ENCODE measurements around the gene WWC2.

WWC2 gene

DNA sequence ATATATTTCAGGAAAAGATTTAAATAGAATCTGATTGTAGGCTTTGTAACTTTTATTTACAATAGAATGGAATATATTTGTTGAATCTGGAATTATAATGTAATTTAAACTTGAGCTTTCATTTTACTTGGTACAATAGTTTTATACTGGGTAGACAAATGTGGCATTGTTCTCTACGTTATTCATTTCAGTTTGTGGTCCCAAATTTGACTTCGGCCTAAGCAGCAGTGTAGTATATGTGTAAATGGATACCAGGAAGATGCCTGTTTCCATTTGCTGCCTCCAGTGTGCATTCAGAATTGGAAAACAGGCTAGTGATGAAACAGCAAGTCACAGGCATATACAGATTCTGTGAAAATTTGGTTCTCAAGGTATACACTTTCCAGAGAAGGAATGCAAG, 143.2 kb downstream of the WWC2 start:
- H3K9me3 ChIP-seq (ENCODE audit: control insufficient read depth in 5 of 5, low read length in 5 of 5): no peaks in the 10 kb centered on the region
- no peak overlapping the region for H3K27ac ChIP-seq (ENCODE audit: low read depth, low read length)
- H3K27me3 ChIP-seq (ENCODE audit: control insufficient read depth in 5 of 5, insufficient read depth in 4 of 5, low read length in 5 of 5): no peaks in the 10 kb centered on the region
- no peaks in the 10 kb centered on the region for H3K4me1 ChIP-seq (ENCODE audit: control insufficient read depth in 5 of 5, insufficient read depth in 5 of 5, low read length in 5 of 5)
- no peak overlapping the region for H3K9ac ChIP-seq (ENCODE audit: low read length in 5 of 5)
- H3K4me3 ChIP-seq (ENCODE audit: low read depth in 1 of 5, low read length in 5 of 5): no peak overlapping the region
- peaks cover 20 to 41% (median 32%) of the 10 kb centered on the region in 5 donors for H3K36me3 ChIP-seq (ENCODE audit: control insufficient read depth in 5 of 5, insufficient read depth in 5 of 5, low read length in 5 of 5)

DNA sequence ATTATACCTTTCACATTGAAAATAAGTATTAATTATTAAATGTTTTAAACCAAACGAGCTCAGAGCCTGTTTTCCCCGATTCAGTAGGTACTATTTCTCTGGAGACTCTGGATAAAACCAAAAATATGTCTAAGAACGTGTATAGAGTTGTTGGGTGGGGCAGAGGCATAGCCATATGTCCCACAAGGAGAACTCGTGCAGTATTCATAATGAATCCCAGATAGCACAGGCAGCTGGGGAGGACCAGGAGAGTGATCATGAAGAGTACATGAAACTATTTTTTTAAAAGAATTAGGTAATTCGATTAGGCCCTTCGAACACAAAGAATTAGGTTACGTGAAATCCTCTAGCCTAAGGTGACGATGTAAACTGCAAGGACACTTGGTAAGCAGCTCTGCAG, 145.0 kb downstream of the WWC2 start:
- peaks cover 26 to 46% (median 42%) of the 10 kb centered on the region in 5 donors for H3K36me3 ChIP-seq (ENCODE audit: control insufficient read depth in 5 of 5, insufficient read depth in 5 of 5, low read length in 5 of 5)
- H3K4me1 ChIP-seq (ENCODE audit: control insufficient read depth in 5 of 5, insufficient read depth in 5 of 5, low read length in 5 of 5): no peaks in the 10 kb centered on the region
- H3K4me3 ChIP-seq (ENCODE audit: low read depth in 1 of 5, low read length in 5 of 5): no peak overlapping the region
- no peak overlapping the region for H3K27ac ChIP-seq (ENCODE audit: low read depth, low read length)
- no peaks in the 10 kb centered on the region for H3K27me3 ChIP-seq (ENCODE audit: control insufficient read depth in 5 of 5, insufficient read depth in 4 of 5, low read length in 5 of 5)
- no peaks in the 10 kb centered on the region for H3K9me3 ChIP-seq (ENCODE audit: control insufficient read depth in 5 of 5, low read length in 5 of 5)
- no peak overlapping the region for H3K9ac ChIP-seq (ENCODE audit: low read length in 5 of 5)

DNA sequence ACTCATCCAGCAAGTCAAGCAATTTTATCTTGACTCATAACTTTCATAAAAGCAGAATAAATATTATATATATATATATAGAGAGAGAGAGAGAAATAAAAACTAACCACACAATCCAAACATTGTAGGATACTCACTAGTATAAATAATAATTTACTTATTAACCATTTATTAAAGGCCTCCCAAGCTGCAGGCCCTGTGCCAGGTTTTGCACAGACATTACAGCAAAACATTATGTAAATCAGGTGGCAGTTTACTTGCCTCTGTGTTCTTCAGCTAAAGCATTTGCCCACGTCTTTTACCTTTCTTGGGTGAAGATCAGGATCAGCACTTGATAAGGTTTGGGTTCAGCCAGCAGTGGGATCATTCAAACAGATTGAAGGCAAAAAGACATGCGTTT, 145.4 kb downstream of the WWC2 start:
- Histone ChIP-seq H3K9ac (ENCODE audit: low read length in 5 of 5) (no peak overlapping the region), H3K4me1 (ENCODE audit: control insufficient read depth in 5 of 5, insufficient read depth in 5 of 5, low read length in 5 of 5) (no peaks in the 10 kb centered on the region), H3K27ac (ENCODE audit: low read depth, low read length) (no peak overlapping the region), H3K4me3 (ENCODE audit: low read depth in 1 of 5, low read length in 5 of 5) (no peak overlapping the region), H3K9me3 (ENCODE audit: control insufficient read depth in 5 of 5, low read length in 5 of 5) (no peaks in the 10 kb centered on the region), H3K36me3 (ENCODE audit: control insufficient read depth in 5 of 5, insufficient read depth in 5 of 5, low read length in 5 of 5) (peaks cover 26 to 46% (median 42%) of the 10 kb centered on the region in 5 donors), H3K27me3 (ENCODE audit: control insufficient read depth in 5 of 5, insufficient read depth in 4 of 5, low read length in 5 of 5) (no peaks in the 10 kb centered on the region)

DNA sequence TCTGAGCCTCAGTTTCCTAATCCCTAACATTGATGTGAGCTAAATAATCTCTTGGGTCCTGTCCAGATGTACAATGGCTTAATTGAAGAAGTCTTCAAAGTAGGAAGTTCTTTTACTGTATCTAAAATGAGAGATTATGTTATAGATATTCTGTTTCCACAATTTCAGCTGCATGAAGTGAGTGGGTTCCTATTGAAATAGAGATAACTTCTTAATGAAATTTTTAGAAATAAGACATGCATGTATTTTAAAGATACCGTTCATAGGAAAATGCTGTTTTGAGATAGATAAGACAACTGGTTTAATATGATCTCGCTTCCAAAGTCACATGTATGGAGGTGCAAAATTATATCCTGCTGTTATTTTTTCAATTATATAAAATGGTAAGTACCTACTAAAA, 149.1 kb downstream of the WWC2 start:
- H3K27me3 ChIP-seq (ENCODE audit: control insufficient read depth in 5 of 5, insufficient read depth in 4 of 5, low read length in 5 of 5): no peaks in the 10 kb centered on the region
- no peak overlapping the region for H3K4me3 ChIP-seq (ENCODE audit: low read depth in 1 of 5, low read length in 5 of 5)
- no peak overlapping the region for H3K27ac ChIP-seq (ENCODE audit: low read depth, low read length)
- H3K9ac ChIP-seq (ENCODE audit: low read length in 5 of 5): no peak overlapping the region
- H3K9me3 ChIP-seq (ENCODE audit: control insufficient read depth in 5 of 5, low read length in 5 of 5): no peaks in the 10 kb centered on the region
- H3K36me3 ChIP-seq (ENCODE audit: control insufficient read depth in 5 of 5, insufficient read depth in 5 of 5, low read length in 5 of 5): peaks cover 26 to 52% (median 41%) of the 10 kb centered on the region in 5 donors
- H3K4me1 ChIP-seq (ENCODE audit: control insufficient read depth in 5 of 5, insufficient read depth in 5 of 5, low read length in 5 of 5): no peaks in the 10 kb centered on the region

DNA sequence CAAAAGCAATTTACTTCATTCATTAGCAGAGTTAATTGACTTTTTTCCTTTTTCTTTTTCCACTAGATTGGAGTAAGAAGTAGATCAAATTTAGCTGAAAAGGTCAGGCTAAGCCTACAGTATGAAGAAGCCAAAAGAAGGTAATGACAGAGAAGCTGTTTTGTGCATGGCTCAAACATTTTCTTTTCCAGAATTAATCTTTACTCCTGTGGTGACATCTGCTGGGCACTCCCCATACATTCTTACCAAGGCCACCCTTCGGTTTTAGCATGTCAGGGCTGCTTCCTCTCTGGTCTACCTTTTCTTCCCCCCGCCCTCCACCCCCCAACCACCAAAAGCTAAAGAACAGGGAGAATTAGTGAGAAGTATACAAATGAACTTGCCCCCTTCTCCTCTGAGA, 150.8 kb downstream of the WWC2 start:
- H3K27ac ChIP-seq (ENCODE audit: low read depth, low read length): no peak overlapping the region
- H3K9ac ChIP-seq (ENCODE audit: low read length in 5 of 5): no peak overlapping the region
- H3K4me3 ChIP-seq (ENCODE audit: low read depth in 1 of 5, low read length in 5 of 5): no peak overlapping the region
- no peaks in the 10 kb centered on the region for H3K4me1 ChIP-seq (ENCODE audit: control insufficient read depth in 5 of 5, insufficient read depth in 5 of 5, low read length in 5 of 5)
- H3K27me3 ChIP-seq (ENCODE audit: control insufficient read depth in 5 of 5, insufficient read depth in 4 of 5, low read length in 5 of 5): no peaks in the 10 kb centered on the region
- no peaks in the 10 kb centered on the region for H3K9me3 ChIP-seq (ENCODE audit: control insufficient read depth in 5 of 5, low read length in 5 of 5)
- H3K36me3 ChIP-seq (ENCODE audit: control insufficient read depth in 5 of 5, insufficient read depth in 5 of 5, low read length in 5 of 5): peaks cover 41 to 69% (median 54%) of the 10 kb centered on the region in 5 donors

DNA sequence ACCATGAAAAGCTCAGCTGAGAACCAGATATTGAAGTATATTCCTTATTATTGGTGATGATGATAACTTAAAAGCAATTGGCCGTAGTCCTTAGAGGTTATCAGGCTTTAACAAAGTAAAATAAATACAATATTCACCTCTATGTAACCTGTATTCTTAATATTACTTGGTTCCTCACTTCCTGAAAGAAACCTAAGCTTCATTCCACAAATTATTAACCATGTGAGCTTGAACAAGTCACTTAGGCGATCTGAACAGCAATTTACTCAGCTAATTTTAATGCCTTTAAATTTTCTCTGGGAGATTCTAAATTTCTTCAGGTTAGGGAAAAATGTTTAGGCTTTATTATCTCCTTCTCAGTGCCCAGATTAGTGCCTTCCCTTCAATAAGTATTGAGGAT, 151.8 kb downstream of the WWC2 start:
- Histone ChIP-seq H3K4me1 (ENCODE audit: control insufficient read depth in 5 of 5, insufficient read depth in 5 of 5, low read length in 5 of 5) (no peaks in the 10 kb centered on the region), H3K9me3 (ENCODE audit: control insufficient read depth in 5 of 5, low read length in 5 of 5) (no peaks in the 10 kb centered on the region), H3K36me3 (ENCODE audit: control insufficient read depth in 5 of 5, insufficient read depth in 5 of 5, low read length in 5 of 5) (peaks cover 37 to 67% (median 50%) of the 10 kb centered on the region in 5 donors), H3K27me3 (ENCODE audit: control insufficient read depth in 5 of 5, insufficient read depth in 4 of 5, low read length in 5 of 5) (no peaks in the 10 kb centered on the region), H3K9ac (ENCODE audit: low read length in 5 of 5) (no peak overlapping the region), H3K27ac (ENCODE audit: low read depth, low read length) (no peak overlapping the region), H3K4me3 (ENCODE audit: low read depth in 1 of 5, low read length in 5 of 5) (no peak overlapping the region)

DNA sequence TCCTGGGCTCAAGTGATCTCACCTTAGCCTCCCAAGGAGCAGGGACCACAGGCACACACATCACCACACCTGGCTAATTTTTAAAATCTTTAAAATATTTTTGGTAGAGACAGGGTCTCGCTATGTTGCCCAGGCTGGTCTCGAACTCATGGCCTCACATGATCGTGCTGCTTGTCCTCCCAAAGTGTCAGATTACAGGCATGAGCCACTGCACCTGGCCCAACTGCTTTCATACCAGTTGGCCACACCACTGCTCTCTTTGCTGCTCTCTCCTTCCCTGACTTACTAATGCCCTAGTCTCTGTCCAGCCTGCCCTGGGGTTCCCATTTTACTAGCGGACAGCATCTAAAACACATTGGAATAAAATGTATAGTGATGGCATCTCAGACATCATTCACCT, 153.9 kb downstream of the WWC2 start:
- H3K9ac ChIP-seq (ENCODE audit: low read length in 5 of 5): no peak overlapping the region
- no peaks in the 10 kb centered on the region for H3K27me3 ChIP-seq (ENCODE audit: control insufficient read depth in 5 of 5, insufficient read depth in 4 of 5, low read length in 5 of 5)
- H3K9me3 ChIP-seq (ENCODE audit: control insufficient read depth in 5 of 5, low read length in 5 of 5): no peaks in the 10 kb centered on the region
- no peak overlapping the region for H3K4me3 ChIP-seq (ENCODE audit: low read depth in 1 of 5, low read length in 5 of 5)
- peaks cover 0 to 6% (median 0%) of the 10 kb centered on the region in 5 donors for H3K4me1 ChIP-seq (ENCODE audit: control insufficient read depth in 5 of 5, insufficient read depth in 5 of 5, low read length in 5 of 5)
- H3K27ac ChIP-seq (ENCODE audit: low read depth, low read length): no peak overlapping the region
- H3K36me3 ChIP-seq (ENCODE audit: control insufficient read depth in 5 of 5, insufficient read depth in 5 of 5, low read length in 5 of 5): peaks cover 37 to 61% (median 42%) of the 10 kb centered on the region in 5 donors

DNA sequence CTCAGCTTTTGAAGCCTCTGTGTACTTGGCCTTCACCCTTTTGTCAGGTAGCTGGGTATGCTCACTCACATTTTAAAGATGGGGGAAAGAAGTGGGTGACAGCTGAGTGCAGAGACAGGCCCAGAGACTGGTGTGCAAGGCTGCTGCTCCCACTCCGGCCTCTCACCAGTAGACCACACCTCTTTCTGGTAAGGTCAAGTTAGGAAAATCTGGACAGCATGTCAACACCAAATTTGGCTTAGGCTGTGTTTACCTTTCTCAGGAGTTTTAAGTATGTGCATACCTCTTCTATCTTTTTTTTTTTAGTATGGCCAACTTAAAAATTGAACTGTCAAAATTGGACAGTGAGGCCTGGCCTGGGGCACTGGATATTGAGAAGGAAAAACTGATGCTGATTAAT, 154.4 kb downstream of the WWC2 start:
- Histone ChIP-seq H3K9me3 (ENCODE audit: control insufficient read depth in 5 of 5, low read length in 5 of 5) (no peaks in the 10 kb centered on the region), H3K27me3 (ENCODE audit: control insufficient read depth in 5 of 5, insufficient read depth in 4 of 5, low read length in 5 of 5) (no peaks in the 10 kb centered on the region), H3K9ac (ENCODE audit: low read length in 5 of 5) (no peak overlapping the region), H3K4me3 (ENCODE audit: low read depth in 1 of 5, low read length in 5 of 5) (no peak overlapping the region), H3K36me3 (ENCODE audit: control insufficient read depth in 5 of 5, insufficient read depth in 5 of 5, low read length in 5 of 5) (peaks cover 37 to 60% (median 42%) of the 10 kb centered on the region in 5 donors), H3K4me1 (ENCODE audit: control insufficient read depth in 5 of 5, insufficient read depth in 5 of 5, low read length in 5 of 5) (peaks cover 0 to 6% (median 0%) of the 10 kb centered on the region in 5 donors), H3K27ac (ENCODE audit: low read depth, low read length) (no peak overlapping the region)

DNA sequence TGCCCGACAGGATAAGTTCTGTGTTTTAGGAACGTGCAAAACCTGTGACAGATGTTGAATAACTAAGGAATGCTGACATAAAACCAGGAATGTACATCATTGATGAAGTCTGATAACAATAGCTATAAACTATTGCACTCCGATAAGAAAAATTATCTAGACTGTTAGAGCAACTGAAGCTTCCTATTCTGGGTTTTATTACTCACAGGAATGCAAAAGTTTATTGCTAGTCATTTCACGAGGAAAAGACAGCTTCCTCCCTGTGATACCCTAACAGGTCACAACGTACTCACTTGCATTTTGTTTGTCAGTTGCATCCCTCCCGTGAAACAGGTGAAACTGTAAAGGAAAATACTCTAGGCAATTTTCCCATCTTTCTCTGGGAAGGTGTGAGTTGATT, 155.1 kb downstream of the WWC2 start:
- H3K4me1 ChIP-seq (ENCODE audit: control insufficient read depth in 5 of 5, insufficient read depth in 5 of 5, low read length in 5 of 5): peaks cover 0 to 6% (median 0%) of the 10 kb centered on the region in 5 donors
- no peaks in the 10 kb centered on the region for H3K27me3 ChIP-seq (ENCODE audit: control insufficient read depth in 5 of 5, insufficient read depth in 4 of 5, low read length in 5 of 5)
- peaks cover 33 to 54% (median 37%) of the 10 kb centered on the region in 5 donors for H3K36me3 ChIP-seq (ENCODE audit: control insufficient read depth in 5 of 5, insufficient read depth in 5 of 5, low read length in 5 of 5)
- no peak overlapping the region for H3K4me3 ChIP-seq (ENCODE audit: low read depth in 1 of 5, low read length in 5 of 5)
- no peak overlapping the region for H3K27ac ChIP-seq (ENCODE audit: low read depth, low read length)
- no peak overlapping the region for H3K9ac ChIP-seq (ENCODE audit: low read length in 5 of 5)
- no peaks in the 10 kb centered on the region for H3K9me3 ChIP-seq (ENCODE audit: control insufficient read depth in 5 of 5, low read length in 5 of 5)

DNA sequence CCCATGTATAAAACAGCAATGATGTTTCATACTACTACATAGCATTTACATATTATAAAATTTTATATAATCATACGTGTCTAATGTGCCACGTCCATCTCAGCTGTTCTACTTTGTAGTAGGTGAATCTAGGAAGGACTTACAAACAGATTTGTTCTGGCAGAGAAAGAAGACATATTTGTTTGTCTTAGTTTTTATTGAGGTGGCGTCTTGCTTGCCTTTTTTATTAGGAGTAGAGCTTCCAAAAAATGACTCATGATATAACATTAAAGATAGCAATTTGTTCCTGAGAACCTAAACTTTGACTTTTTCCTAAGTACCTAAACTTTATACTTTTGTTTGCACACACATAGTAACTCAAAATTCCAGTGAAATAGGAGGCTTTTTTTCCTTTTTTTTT, 156.4 kb downstream of the WWC2 start:
- Histone ChIP-seq H3K36me3 (ENCODE audit: control insufficient read depth in 5 of 5, insufficient read depth in 5 of 5, low read length in 5 of 5) (peaks cover 35 to 56% (median 43%) of the 10 kb centered on the region in 5 donors), H3K27ac (ENCODE audit: low read depth, low read length) (no peak overlapping the region), H3K9me3 (ENCODE audit: control insufficient read depth in 5 of 5, low read length in 5 of 5) (no peaks in the 10 kb centered on the region)

DNA sequence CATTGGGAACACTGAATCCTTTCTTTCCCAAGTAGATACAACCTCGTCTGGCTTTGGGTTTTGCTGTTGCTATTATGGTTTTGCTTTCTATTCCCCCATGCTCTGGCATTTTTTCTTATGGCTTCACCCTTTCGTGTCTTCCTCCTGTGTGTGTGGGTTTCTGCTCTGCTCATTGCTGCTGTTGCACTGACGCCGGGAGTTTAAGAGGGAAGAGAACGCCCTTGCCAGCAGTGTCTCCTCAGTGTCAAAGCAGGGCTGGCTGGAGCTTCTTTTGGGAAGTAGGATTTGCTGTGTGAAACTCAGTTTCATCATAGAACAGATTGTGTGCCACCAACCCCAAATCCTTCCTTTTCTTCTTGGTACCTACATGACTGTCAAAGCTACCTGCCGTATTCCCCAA, 157.3 kb downstream of the WWC2 start:
- no peak overlapping the region for H3K27ac ChIP-seq (ENCODE audit: low read depth, low read length)
- peaks cover 0 to 6% (median 0%) of the 10 kb centered on the region in 5 donors for H3K4me1 ChIP-seq (ENCODE audit: control insufficient read depth in 5 of 5, insufficient read depth in 5 of 5, low read length in 5 of 5)
- H3K27me3 ChIP-seq (ENCODE audit: control insufficient read depth in 5 of 5, insufficient read depth in 4 of 5, low read length in 5 of 5): no peaks in the 10 kb centered on the region
- H3K36me3 ChIP-seq (ENCODE audit: control insufficient read depth in 5 of 5, insufficient read depth in 5 of 5, low read length in 5 of 5): peaks cover 33 to 57% (median 52%) of the 10 kb centered on the region in 5 donors
- H3K9ac ChIP-seq (ENCODE audit: low read length in 5 of 5): peak overlapping the region in 1 of 5 donors; percentile 8
- H3K9me3 ChIP-seq (ENCODE audit: control insufficient read depth in 5 of 5, low read length in 5 of 5): no peaks in the 10 kb centered on the region
- H3K4me3 ChIP-seq (ENCODE audit: low read depth in 1 of 5, low read length in 5 of 5): no peak overlapping the region

More for the DNA sequence above, 156.4 kb downstream of the WWC2 start:
- Histone ChIP-seq H3K9ac (ENCODE audit: low read length in 5 of 5) (no peak overlapping the region), H3K4me3 (ENCODE audit: low read depth in 1 of 5, low read length in 5 of 5) (no peak overlapping the region), H3K27me3 (ENCODE audit: control insufficient read depth in 5 of 5, insufficient read depth in 4 of 5, low read length in 5 of 5) (no peaks in the 10 kb centered on the region), H3K4me1 (ENCODE audit: control insufficient read depth in 5 of 5, insufficient read depth in 5 of 5, low read length in 5 of 5) (peaks cover 0 to 6% (median 0%) of the 10 kb centered on the region in 5 donors)

Data from subcutaneous abdominal adipose tissue (tissue), 5 donors.